SIG-M5 treated with dmso at 0.1 percent for 504 hours (cell line): Measurements from ENCODE around the gene DVL1.

Experiments used
- DNase-seq: peaks from one replicate; lab custom pipeline; 2025; ENCODE audit not compliant: unreplicated experiment; lab: John Stamatoyannopoulos, UW

DVL1 gene

DNA sequence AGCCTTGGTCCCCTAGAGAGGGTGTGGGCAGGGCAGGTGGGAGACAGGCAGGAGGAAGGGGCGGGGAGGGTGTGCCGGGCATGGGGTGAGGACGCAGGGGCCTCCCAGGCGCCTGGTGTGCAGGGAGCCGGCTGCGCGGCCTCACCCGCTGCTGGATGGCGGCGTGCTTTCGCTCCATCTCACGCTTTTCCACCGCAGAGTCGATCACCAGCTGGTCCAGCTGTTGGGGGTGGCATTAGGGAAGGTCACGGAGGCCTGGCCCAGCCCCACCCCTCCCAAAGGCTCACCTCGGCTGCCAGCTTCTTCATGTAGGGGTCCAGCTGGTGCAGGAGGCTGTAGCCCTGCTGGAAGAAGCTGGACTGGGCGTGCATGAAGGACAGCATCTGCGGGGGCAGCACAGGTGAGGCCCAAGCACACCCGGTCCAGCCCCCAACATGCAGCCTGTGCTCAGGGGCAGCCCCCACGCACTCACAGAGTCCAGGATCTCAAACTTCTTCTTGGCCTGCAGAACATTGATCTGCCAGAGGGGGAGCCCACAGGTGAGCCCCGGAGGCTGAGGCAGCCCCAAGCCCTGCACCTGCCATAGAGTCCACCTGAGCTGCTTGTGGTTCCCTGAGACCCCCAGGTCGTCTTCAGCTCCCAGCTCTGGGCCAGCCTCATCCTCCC is 49.4 kb downstream of the DVL1 start:
- no peak for DNase-seq

GRCh38 chr1:1298861-1299685 is 50.1 kb downstream of the DVL1 start:
- no peak for DNase-seq

GRCh38 chr1:1297802-1298424 is 51.3 kb downstream of the DVL1 start:
- DNase-seq, result no peak

DNA sequence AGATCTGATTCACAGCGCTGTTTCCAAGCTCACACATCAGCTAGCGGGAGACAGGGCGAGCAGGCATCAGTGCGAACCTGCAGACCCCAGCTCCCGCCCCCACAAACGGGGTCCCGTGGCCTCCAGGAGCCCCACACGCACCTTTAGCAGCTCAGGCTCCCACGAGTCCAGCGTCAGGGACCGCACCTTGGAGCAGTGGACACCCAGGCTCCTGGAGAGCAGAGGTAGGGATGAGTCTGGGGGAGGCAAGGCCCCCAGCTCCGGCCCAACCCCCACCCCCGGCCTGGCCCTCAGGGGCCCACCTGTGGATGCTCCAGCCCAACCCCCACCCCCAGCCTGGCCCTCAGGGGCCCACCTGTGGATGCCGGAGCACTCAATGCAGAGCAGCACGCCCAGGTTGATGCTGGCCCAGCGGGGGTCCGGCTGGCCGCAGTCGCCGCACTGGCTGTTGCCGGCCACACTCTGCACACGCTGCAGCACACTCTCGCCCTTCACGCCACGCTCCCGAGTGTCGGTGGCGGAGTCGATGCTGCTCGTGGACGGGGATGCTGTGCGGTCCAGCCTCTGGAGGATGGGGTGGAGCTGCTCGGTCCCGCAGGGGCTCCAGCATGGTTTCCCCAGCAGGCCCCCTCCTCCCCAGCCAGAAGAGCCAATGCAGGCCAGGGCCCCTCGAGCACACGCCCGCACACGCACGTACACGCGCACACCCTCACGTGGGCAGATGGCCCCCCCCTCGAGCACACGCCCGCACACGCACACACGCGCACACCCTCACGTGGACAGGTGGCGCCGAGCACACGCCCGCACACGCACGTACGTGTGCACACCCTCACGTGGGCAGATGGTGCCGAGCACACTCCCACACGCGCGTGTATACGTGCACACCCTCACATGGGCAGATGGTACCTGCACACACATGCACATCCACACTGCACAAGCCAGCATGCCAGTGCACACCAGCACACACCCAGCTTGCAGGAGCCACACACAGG is 52.9 kb downstream of the DVL1 start:
- DNase-seq, result no peak

DNA sequence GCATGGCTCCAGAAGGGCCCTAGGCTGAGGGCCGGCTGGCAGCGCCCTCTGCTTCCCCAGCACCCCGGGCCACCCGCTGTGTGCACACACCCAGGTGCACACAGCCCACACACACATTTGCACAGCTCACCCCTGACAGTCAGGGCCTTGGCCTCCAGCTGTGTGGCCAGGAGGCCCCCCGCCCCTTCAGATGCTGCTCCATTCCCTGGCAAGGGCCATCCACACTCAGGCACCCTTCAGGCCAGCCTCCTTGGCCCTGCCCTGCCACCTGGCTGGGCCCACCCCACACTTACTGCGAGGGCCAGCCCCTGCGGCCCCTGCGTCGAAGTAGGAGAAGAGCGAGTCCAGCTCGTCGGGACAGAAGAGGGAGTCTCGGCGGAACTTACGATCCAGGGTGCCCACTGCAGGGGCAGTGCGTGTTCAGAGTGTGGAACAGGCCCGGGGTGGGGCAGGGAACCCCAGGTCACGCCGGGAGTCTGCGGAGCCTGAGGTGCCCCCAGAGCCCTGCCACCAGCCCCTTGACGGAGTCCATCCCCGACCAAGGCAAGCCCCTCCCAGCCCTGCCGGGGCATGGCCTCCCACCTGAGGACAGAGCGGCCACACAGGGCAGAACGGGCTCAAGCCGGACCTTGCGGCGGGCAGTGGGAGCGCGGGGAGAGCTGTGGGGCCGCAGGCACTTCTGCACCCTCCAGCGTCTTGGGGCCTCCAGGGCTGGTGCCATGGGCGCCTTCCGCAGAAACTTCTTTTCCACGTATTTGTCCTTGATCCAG is 53.9 kb downstream of the DVL1 start:
- no peak for DNase-seq

DNA sequence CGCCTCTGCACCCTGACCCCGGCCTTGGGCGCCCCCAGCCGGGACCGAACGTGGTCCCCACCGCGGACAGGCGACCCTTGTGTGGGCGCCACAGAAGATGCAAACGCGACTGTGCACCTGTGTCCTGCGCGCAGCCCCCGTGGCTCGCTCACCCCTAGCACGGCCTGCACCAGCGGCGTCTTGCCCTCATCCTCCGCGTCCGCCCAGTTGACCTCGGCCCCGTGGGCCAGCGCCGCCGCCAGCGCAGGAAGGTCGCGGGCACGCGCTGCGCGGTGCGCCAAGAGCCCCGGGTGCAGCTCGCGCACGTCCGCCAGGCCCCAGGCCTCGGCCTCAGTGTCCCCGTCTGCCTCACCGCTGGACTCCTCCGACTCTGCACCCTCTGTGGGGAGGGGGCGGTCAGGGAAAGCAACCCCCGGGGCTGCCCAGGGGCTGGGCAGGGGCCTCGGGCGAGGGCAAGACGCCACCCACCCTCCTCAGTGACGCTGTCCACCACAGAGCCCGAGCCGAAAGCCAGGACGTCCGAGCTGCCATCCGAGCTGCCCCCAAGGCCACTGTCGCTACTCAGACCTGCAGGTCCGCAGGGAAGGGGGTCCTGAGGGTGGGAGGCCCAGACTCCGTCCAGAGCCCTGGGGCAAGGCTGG is 54.8 kb downstream of the DVL1 start:
- DNase-seq, result no peak

GRCh38 chr1:1293263-1294249 is 55.7 kb downstream of the DVL1 start:
- DNase-seq, result no peak

DNA sequence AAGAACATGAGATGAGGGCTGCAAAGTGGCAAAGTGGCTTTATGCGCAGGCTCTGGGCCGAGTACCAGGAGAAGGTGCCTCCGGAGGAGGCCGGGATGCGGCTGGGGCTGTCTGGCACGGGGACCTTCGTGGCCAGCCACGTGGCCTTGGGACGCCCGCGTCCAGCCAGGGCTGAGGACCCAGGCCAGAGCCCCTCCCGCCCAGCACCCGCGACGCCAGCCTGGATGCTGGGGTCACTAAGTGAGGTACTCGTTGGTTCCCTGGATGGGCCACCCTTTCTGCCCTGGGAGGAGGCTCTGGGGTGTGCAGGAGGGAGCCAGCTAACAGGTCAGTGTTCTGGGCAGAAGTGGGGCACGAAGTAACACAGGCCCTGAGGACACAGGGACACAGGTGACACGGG is 56.4 kb downstream of the DVL1 start:
- no peak for DNase-seq

DNA sequence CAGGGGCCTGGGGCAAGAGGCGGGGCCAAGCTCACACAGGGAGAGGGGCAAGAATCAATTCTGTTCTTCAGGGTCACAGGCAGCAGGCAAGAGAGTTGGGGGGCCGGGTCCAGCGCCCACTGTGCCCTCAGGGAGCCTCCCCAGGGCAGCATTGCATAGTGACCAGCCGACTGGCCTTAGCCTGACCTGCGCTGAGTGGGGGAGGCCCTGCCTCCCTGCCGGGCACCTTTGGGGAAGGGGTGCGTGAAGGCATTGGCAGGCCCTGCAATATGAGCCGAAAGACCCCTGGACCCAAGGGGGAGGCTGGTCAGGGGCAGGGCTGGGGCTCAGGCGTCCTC is 56.8 kb downstream of the DVL1 start:
- no peak for DNase-seq

DNA sequence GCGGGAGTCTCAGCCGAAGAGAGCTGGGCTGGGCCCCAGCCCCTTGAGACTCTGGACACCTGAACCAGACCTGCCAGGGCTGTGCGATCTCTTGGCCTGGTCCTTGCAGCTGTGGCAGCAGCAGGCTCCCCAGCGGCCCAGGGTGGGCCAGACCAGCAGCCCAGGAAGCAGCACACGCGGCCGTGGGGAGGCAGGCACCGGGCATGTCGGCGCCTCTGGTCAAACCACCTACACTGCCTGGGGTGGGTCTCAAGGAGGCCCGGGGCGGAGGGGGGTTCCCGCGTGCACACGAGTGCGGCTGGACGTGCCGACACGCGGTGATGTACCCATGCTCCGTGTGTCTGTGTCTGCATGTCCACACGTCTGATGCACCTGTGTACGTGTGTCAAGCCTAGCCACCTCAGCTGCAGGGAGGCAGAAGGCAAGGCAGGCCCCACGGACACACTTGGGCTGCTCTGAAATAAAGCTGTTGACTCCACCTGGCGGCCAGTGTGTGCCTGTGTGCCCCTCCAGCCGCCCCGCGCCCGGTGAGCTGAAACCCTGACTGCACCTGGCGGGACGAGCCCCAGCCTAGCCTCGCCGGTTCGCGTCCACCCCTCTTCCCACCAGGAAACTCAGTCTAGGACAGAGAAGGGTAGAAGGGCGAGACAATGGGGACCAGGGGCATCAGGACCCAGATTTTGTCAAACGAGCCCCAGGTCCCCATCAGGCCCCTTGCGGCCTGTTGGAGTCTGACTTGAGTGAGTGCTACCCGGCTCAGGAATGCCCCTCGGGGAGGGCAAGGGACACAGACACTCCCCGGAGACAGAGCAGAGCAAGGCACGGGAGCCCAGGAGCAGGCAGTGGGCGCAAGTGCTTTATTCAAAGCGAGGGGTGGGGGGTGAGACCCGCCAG is 57.4 kb downstream of the DVL1 start:
- DNase-seq, result peak; percentile 49

DNA sequence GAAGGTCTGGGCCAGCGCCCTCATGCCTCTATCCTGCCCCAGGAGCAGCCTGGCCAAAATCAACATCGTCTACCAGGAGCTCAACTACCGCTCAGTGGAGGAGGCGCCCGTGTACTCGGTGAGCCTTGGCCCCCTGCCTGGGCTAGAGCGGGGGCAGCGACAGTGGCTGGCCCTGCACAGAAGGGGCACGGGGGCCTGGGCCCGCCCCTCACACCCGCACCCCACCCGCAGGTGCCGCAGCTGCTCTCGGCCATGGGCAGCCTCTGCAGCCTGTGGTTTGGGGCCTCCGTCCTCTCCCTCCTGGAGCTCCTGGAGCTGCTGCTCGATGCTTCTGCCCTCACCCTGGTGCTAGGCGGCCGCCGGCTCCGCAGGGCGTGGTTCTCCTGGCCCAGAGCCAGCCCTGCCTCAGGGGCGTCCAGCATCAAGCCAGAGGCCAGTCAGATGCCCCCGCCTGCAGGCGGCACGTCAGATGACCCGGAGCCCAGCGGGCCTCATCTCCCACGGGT is 58.1 kb downstream of the DVL1 start:
- no peak for DNase-seq

GRCh38 chr1:1290238-1290731 is 58.9 kb downstream of the DVL1 start:
- peak; percentile 22 for DNase-seq

GRCh38 chr1:1287288-1288110 is 61.7 kb downstream of the DVL1 start:
- DNase-seq, result no peak

- no peak for DNase-seq
These were observed 62.6 kb downstream of the DVL1 start for GRCh38 chr1:1286313-1287261.

- no peak for DNase-seq
These were observed 63.5 kb downstream of the DVL1 start for GRCh38 chr1:1285611-1286311.
